HG02885 (cell line): Measurements from ENCODE around the gene GHRHR.

Source experiments
- ATAC-seq: cut with Tn5 transposase; IDR thresholded peaks from one replicate; pipeline ENCODE4 v1.9.1; 2021; ENCODE audit warnings: mild to moderate bottlenecking; ENCODE audit not compliant: unreplicated experiment, poor library complexity

Gene GHRHR

DNA sequence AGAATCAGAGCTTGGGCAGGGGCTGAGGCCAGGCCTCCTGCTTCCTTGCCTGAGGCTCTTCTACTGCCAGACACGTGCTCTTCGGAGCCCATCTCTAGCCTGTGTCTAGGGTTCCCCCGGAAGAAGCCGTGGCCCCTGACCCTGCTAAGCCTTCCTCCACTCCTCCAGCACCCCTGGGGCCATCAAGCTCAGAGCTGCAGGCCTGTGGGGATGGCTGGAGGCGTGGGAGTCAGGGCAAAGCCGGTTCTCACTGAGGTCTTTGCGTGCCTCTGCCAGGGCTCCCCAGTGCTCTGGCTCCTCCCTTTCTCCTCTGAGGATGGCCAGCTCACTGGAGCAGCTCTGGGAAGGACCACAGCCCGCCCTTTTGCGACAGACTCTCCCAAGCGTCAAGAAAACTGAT is 34.4 kb downstream of the GHRHR start:
- no peak for ATAC-seq

DNA sequence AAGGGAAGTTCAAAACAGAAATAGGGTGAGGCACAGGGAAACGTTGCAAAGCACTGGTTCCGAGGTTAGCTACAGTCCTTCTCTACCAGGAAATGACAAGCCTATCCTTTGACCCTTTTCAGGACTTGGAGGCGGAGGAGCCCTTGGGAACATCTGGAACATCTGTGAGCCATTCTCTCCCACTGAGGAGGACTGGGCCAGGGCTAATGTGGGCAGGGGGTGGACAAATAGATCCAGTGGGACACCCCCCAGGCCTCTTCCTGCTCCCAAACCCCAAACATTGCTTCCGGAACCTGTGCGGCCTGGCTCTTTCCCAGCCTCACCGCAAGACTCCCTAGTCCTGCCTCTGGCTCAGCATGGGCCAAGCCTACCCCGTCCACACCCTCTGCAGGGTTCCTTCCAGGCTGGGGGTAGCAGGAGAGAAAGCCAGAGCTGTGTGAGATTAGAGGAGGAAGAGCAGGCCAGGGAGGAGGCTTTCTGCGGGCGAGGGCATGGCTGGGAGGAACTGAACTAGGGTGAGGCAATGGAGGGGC is 36.5 kb downstream of the GHRHR start:
- no peak for ATAC-seq

DNA sequence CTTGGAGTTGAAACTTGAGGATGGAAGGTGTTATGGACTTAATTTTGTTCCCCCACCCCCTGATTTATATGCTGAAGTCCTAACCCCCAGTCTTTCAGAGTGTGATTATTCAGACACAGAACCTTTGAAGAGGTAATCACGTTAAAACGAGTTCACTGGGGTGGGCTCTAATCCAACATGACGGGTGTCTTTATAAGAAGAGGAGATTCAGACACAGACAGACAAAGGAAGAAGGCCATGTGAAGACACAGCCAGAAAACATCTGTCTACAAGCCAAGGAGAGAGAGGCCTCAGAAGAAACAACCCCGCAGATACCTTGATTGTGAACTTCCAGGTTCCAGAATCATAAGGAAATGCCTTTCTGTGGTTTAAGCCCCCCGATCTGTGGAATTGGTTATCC is 37.0 kb downstream of the GHRHR start:
- no peak for ATAC-seq

DNA sequence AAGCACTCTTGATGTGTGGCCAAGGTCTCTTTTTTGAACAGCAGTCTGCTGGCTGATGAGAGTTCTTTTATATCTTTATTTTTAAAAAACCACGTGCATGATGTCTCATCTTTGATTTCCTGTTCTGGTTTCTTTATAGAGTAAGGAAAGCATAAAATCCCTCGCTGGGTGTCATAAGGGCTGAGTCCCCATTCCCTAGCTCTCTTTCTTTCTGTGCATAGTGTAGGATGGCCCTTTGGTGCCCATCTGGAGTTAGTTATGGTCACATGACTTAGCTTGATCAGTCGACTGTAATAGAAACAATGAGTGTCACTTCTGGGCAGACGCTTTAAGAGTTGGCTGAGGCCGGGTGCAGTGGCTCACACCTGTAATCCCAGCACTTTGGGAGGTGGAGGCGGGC is 38.5 kb downstream of the GHRHR start:
- ATAC-seq = no peak

DNA sequence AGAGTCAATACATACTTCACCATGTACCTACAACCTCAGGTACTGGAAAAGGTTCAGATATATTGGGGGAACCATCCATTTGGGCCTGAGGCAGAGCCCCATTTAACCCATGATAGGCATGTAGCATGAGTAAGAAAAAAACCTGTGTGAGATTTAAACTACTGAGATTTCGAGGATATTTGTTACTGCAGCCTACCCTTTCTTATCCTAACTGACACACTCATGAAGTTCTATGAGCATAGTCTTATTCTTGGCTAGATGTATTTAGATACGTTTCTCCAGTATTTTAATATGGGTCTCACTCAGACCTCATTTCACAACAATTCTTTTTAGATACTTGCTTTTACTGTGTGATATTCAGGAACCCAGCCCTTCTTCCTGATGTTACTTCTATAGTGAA is 39.3 kb downstream of the GHRHR start:
- ATAC-seq = no peak

DNA sequence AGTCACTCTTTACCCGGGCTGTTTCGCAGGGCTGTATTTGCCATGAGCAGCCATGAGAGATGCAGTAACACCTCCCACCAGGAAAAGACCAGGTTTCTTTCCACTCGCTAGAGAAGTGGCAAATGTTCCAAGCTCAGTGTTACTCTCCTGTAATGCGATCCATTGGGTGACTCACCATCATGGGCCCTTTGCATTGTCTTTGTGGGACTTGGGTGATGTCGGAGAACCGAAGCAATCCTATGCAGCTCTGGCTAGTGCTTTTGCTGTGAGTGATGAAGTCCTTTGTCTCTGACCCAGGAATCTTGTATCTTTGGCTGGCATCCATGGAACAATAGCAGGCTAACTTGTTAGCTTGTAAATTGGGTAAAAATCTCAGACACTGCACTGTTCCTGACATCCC is 40.0 kb downstream of the GHRHR start:
- no peak for ATAC-seq

DNA sequence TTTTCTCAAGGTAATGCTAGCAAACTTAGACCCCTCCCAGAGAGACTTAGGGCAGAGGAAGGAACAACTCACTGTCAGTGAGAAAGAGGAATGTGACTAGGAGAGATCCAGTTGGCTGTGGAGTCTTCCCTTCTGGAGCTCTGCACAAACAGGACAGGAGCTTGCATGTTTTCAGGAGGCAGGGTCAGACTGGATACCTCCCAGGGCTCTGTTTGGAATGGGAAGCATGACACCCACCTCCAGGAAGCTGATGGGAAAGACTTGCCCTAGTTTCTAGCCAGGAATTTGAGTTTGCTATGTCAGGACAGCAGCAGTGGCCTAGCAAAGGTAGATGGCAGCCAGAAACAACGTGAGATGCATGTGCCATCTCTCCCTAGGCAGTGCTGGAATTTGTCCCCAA is 40.6 kb downstream of the GHRHR start:
- no peak for ATAC-seq

DNA sequence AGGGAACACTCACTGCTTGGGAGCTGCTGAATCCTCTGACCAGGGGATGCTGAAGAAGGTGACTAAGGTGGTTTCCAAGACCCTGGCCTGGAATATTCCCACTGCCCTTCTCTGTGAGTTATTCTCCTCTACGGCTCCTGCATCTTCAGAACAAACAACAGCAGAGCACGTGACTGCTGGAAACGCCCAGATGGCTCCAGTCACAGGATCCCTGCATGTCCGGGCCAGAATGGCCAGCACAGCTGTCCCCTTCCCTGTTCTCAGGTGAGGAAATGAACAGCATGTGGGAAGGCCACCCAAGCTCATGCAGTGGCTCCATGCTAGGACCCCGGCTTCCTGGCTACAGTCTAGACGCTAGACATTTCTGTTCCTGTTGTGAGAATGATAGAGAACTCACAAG is 43.1 kb downstream of the GHRHR start:
- no peak for ATAC-seq

DNA sequence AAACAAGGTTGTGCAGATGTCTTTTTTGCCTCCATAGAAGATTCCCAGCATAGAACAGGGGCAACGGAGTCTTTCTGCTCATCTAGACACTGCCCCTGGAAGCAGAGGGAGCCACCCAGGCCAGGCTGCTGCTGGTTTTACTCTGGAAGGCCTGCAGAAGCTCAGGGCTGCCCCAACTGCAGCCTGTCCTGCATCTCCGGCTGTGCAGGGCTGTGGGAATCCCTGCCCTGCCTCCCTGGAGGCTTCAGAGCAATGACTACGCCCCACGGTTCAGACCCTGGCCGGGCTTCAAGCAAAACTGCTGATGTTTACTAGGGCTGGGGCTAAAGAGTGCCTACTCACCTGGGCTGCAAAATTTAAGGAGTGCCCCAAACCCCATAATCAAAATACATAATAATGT is 43.9 kb downstream of the GHRHR start:
- ATAC-seq = no peak

DNA sequence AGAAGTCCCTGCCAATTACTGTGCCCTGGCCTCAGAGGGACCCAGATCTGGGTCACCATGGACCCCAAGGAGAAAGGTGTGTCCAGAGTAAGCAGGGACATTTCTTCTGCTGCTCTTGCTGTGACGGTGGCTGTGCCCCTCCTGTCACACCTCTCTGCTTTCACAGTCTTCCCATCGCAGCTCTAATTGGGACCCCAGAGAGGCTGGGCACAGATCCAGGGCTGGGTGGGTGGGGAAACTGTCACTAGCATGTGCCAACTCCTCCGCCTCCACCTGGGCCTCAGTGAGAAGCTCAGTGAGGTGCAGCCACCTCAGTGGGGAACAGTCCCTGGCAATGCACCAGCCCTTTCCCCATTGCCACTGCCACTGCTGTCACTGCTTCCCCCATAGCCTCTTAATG is 51.1 kb downstream of the GHRHR start:
- no peak for ATAC-seq

DNA sequence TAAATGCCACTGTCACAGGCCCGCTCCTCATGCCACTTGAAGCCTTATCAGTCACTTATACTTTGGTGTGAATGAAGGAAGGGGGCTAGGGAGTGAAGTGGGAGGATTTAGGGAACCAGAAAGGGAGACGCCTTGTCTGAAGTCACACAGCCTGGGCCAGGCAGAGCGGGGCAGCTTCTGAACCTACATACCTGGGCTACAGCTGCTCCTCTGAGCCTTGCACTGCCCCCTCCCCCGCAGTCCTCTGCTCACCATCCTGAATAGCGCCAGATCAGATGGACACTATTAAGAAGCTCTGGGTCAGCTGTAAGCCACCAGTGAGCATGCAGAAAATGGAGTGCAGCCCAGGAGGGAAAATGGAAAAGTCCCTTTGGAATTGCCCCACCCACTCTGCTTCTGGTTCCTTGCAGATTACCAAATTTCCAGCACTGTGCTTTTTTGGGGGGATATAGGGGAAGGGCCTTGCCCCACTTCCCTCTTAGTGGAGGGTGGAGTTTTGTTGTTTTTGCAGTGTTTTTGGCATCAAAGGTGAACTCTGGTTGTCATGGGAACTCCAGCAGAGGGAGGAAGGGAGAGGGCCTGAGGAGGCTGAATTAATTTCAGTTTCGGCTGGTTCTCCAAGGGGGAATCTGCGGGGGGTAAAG is 53.4 kb downstream of the GHRHR start:
- no peak for ATAC-seq

DNA sequence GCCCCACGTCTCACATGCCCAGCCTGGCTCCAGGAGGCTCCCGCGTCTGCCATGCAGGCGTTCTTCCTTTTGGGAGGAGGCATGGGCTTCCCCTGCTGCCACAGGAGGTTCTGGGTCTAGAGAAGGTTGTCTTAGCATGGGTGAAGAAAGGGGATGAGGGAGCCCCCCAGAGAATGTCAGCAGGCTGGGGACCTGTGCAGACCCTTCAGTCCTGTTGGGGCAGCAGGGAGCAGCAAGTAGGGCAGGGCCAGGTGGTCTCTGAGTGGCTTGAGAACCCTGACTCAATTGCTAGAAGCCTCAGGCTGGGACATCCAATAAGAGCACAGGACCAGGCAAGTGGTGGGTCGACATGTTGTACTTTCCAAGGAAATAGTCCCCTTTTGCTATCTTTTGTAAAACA is 54.0 kb downstream of the GHRHR start:
- ATAC-seq = no peak

DNA sequence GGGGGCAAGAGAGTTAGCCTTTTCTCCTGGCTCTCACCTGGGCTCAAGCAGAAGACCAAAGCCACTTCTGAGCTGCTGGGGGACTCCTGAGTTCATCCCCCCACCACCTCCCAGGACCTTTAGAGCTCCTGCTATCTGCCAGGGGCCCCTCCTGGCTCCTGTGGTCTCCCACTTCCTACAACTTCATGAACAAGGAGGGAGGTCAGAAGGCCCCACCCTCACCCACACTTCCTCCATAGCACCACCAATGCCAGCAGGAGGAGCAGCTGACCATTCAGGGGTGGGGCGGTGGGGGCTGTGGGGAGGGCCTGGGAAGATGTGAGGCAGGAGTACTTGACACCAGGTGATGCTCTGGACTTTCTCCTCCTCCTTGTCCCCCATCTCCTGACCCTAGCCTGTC is 55.8 kb downstream of the GHRHR start:
- no peak for ATAC-seq

DNA sequence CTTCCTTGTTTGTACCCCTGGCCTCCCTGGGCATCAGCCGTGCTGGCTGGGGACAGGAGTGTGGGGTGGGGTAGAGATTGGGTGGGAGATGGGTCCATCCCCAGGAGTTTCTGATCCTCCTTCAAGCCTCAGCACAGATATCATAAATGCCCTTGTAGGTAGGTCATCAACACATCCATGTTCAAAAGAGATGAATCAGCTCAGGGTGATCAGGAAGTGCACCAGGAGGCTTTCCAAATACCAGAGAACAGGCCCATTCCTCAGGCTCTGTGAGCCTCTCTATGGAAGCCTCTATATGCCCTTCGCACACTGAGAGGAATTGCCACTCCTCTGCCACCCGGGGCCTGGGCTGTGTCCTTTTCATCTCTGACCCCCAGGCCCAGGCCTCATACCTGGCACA is 56.4 kb downstream of the GHRHR start:
- no peak for ATAC-seq

DNA sequence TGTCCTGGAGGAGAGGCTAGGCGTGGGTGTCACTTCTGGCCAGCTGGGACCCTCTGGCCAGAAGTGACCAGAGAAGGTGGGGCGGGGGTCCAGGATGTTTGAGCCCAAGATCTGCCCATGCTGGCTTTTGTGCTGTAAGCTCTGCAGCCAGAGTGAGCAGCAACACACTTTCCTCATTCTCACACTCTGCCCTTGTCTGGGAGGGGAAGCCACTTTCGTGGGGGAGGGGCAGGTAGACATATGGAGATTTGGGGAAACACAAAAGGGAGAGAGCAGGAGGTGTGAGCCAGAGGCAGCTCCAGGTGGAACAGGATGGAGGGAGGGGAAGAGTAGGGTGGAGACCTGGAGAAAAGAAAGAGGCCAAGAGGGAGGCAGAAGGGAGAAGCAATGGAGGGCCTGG is 56.9 kb downstream of the GHRHR start:
- ATAC-seq = no peak

DNA sequence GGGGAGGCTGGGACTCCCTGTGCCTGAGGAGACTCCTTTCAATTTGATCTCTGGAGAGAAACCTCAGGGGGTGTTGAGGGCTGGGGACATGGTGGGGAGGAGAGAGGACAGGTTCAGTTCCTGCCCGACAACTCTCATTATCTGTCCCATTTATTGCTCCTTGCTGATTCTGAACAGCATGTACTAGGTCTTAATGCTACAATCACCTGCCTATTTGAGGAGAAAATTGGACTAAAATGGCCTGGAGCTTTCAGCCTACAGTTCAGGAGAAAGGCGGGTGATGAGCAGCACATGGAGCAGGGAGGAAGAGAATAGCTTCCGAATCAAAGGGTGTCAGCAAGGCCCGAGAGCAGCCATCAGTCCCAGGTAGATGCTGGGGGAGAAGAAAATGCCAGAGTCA is 58.4 kb downstream of the GHRHR start:
- ATAC-seq = no peak

DNA sequence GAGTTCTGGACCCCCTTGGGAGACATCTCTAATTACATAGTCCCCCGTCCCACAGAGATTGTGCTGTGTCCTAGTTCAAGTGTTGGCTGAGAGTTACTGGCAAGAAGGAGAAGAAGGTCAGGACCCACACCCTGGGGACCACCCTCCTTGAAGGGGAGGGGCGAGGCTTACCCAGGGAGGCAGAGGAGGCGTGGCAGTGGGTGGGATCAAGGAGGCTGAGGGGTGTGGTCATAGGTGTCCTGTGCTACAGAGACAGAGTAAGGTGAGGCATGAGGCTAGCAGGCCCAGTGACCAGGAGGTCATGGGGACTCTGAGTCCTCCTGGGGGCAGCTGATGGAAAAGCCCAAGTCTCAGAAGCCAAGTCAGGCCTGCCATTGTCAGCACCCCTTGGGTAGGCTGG is 59.0 kb downstream of the GHRHR start:
- no peak for ATAC-seq

DNA sequence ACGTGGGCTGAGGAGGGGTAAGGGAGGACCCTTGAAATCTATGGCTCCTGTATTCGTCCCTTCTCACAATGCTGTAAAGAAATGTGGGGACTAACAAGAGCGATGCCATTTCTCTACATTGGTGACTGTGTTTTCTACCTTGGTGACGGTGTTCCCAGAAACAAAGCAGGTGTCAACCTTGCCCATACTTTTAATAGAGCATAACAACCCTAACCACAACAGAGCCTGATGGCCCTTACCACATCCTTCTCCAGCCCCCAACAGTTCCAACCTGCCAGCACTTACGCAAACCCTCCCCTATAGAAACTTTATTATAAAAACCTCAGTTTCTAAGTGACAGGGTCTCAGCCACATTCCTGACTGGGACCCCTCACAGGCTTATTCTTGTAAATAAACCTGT is 60.1 kb downstream of the GHRHR start:
- ATAC-seq = no peak

DNA sequence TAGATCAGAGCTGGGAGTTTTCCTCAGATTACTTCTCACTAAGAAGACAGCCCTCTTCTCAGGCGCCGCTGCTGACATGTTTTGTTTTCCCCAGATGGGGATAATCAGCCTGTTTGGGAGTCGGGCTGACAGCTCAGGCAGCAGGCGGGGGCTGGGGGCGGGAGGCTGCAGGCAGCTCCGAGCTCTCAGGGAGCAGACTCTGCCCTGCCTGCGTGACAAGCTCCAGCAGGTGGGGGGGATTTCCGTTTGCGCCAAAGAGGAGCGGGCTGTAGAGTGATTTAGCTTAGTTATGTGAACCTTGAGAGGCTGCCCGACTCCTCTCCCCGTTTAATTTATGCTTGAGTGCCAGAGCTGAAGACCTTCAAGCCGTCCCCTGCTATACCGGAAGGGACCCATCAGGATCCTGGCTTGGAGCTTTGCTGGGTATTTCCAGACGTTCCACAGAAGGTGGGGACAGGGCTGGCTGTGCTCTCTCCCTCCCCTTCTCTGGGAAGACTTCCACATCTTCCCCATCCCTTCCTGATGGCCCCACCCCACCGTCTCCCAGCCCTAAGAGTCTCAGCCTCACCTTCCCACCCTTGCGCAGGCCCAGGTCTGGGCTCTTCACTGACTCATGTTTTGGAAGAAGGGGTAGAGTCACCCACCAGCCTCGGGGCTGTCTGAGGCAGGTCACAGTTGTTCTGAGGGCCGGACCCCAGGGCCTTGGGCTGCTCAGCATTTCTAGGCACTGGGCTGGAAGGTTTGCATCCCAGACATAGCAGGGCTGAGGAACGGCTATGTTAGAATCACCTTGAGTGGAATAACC is 63.6 kb downstream of the GHRHR start:
- peak; percentile 56 for ATAC-seq

DNA sequence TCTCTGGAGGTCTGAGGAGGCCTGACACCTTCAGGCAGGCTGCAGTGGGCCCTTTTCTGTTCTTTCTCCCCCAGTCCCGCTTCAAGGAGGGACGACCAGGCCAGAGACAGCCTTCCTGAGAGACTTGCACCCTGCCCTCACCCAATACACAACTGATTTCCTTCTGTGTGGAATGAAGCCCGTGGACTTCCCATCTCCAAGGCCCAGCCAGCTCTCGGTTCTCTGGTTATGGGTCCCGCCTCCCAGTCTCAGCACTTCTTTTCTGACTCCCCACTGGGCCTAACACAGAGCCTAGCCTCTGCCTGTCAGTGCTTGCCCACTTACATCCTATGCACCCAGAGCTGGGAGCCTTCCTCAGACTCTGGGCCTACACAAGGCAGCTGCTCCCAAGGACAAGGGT is 64.3 kb downstream of the GHRHR start:
- ATAC-seq = no peak

DNA sequence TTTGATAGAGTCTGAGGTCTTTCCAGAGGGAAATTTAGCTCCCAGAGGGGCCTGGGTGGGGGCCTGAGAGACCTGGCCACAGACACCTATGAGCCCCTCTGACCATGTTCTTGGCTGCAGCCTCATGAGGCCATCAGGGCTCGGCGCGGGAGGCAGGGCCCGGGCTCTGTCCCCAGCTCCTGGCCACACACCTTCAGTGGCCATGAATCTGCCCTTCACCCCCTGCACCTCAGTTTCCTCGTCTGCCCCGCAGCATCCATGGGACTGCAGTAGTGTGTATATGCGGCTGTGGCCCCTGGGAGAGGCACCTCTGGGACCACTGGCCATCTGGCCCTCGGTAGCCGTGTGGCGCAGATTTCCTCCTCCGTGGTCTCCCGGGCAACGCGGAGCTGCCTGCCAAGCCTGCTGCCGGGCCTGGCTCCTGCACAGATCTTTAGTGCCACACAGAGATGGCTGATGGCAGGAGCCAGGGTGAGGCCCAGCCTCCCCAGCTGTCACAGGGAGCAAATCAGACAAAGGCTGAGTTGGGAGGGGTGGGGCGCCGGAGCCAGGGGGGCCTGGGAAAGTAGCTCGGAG is 64.8 kb downstream of the GHRHR start:
- ATAC-seq = no peak
